Activated T-cell treated with anti-CD3 and anti-CD28 coated beads for 4 hours (primary cell): ENCODE data around the gene SNRNP48.

Source experiments
- DNase-seq: peaks from one replicate; pipeline ENCODE4 v3.0.0-alpha.2; 2020

SNRNP48 gene

GRCh38 chr6:7604003-7604402 lies 14.0 kb downstream of the SNRNP48 start:
- DNase-seq, result no peak

GRCh38 chr6:7604506-7604905 lies 14.5 kb downstream of the SNRNP48 start:
- DNase-seq, result no peak

- DNase-seq, result peak; percentile 20
Measured at GRCh38 chr6:7615611-7616383, 25.8 kb downstream of the SNRNP48 start.

- DNase-seq, result no peak
Measured at GRCh38 chr6:7617801-7618764, 28.1 kb downstream of the SNRNP48 start.

GRCh38 chr6:7621761-7622160 lies 31.8 kb downstream of the SNRNP48 start:
- no peak for DNase-seq

GRCh38 chr6:7624796-7625710 lies 35.1 kb downstream of the SNRNP48 start:
- DNase-seq, result no peak

- DNase-seq, result no peak
Measured at GRCh38 chr6:7628479-7628878, 38.5 kb downstream of the SNRNP48 start.

GRCh38 chr6:7628909-7629308 lies 38.9 kb downstream of the SNRNP48 start:
- DNase-seq, result no peak

GRCh38 chr6:7629321-7629720 lies 39.3 kb downstream of the SNRNP48 start:
- DNase-seq, result no peak

GRCh38 chr6:7630792-7631191 lies 40.8 kb downstream of the SNRNP48 start:
- no peak for DNase-seq

GRCh38 chr6:7631466-7631865 lies 41.5 kb downstream of the SNRNP48 start:
- DNase-seq, result no peak

- DNase-seq, result no peak
Measured at GRCh38 chr6:7632501-7633290, 42.7 kb downstream of the SNRNP48 start.

- DNase-seq, result no peak
Measured at GRCh38 chr6:7633361-7633760, 43.4 kb downstream of the SNRNP48 start.

GRCh38 chr6:7636151-7636550 lies 46.2 kb downstream of the SNRNP48 start:
- DNase-seq, result no peak

GRCh38 chr6:7637533-7637932 lies 47.5 kb downstream of the SNRNP48 start:
- DNase-seq, result no peak

GRCh38 chr6:7639427-7639826 lies 49.4 kb downstream of the SNRNP48 start:
- DNase-seq, result no peak

GRCh38 chr6:7640016-7640415 lies 50.0 kb downstream of the SNRNP48 start:
- DNase-seq, result no peak

GRCh38 chr6:7640607-7641577 lies 50.9 kb downstream of the SNRNP48 start:
- DNase-seq, result no peak

GRCh38 chr6:7642791-7643190 lies 52.8 kb downstream of the SNRNP48 start:
- DNase-seq, result no peak

GRCh38 chr6:7644417-7644816 lies 54.4 kb downstream of the SNRNP48 start:
- no peak for DNase-seq

- DNase-seq, result no peak
Measured at GRCh38 chr6:7646394-7646793, 56.4 kb downstream of the SNRNP48 start.
